AML-193 (cell line): ENCODE results near the gene TMCC2.
"Not testable (repeated sequence)": the region's sequence is repeated elsewhere in the genome, so short reads cannot be mapped to it uniquely, and the experiment has no call there.

ENCODE experiments used
- DNase-seq, 2 experiments: peaks; one replicate each; lab custom pipeline; 2025; lab: John Stamatoyannopoulos, UW

TMCC2 gene

GRCh38 chr1:205261946-205262691, 34.4 kb downstream of the TMCC2 start:
- no peak for DNase-seq

GRCh38 chr1:205262731-205263171, 35.0 kb downstream of the TMCC2 start:
- no peak for DNase-seq

GRCh38 chr1:205263580-205264190, 35.9 kb downstream of the TMCC2 start:
- no peak for DNase-seq

GRCh38 chr1:205266611-205267305, 39.0 kb downstream of the TMCC2 start:
- no peak for DNase-seq

GRCh38 chr1:205267306-205267902, 39.7 kb downstream of the TMCC2 start:
- DNase-seq, result peak in 1 of 2 experiments; percentile 14

- no peak for DNase-seq
These were observed 41.3 kb downstream of the TMCC2 start for GRCh38 chr1:205268846-205269680.

GRCh38 chr1:205269711-205270110, 42.0 kb downstream of the TMCC2 start:
- DNase-seq, result no peak

GRCh38 chr1:205270271-205270670, 42.5 kb downstream of the TMCC2 start:
- DNase-seq, result no peak

- no peak for DNase-seq
These were observed 43.0 kb downstream of the TMCC2 start for GRCh38 chr1:205270764-205271163.

GRCh38 chr1:205271277-205271676, 43.5 kb downstream of the TMCC2 start:
- no peak for DNase-seq

- DNase-seq, result no peak
These were observed 44.0 kb downstream of the TMCC2 start for GRCh38 chr1:205271745-205272144.

GRCh38 chr1:205272536-205272935, 44.8 kb downstream of the TMCC2 start:
- no peak for DNase-seq

- DNase-seq, result peak; percentile 56 to 57
These were observed 45.8 kb downstream of the TMCC2 start for GRCh38 chr1:205273551-205273982.

GRCh38 chr1:205274041-205274691, 46.4 kb downstream of the TMCC2 start:
- DNase-seq, result no peak

- DNase-seq, result no peak
These were observed 47.4 kb downstream of the TMCC2 start for GRCh38 chr1:205275133-205275532.

GRCh38 chr1:205275916-205276688, 48.4 kb downstream of the TMCC2 start:
- no peak for DNase-seq

GRCh38 chr1:205276689-205277065, 48.9 kb downstream of the TMCC2 start:
- DNase-seq, result no peak

- no peak for DNase-seq
These were observed 52.2 kb downstream of the TMCC2 start for GRCh38 chr1:205279986-205280385.

GRCh38 chr1:205280666-205281395, 53.1 kb downstream of the TMCC2 start:
- DNase-seq, result not testable (repeated sequence)
